Measurements from ENCODE around the gene HYAL3. TPM values are rescaled to one million over a fixed set of nuclear protein-coding genes. Genes with fewer than 3 reads are reported as not detected.

HYAL3 gene
- total and polyA plus RNA-seq, 2 experiments from 2014 or later, result 2.4 to 7.1 TPM

DNA sequence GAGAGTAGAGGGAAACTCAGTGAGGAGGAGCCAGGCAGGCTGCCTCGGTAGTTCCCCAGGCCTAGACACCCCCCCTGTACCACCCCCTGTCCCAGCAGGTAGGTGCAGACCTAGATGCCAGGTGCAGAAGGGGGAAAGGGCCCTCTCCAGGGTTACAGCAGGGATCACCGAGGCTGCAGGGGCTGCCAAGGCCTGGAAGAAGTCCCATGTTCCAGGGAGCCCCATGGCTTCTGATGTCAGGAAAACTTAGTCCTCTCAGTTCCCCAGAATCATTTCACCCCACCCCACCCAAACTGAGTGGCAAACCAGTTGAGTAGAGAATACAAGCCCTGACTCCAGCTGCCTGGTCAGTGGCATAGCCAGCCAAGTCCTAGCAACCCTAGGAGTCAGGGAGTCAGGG lies 37.7 kb downstream of the HYAL3 start (continued):
- TF ChIP-seq, protein P1, sequence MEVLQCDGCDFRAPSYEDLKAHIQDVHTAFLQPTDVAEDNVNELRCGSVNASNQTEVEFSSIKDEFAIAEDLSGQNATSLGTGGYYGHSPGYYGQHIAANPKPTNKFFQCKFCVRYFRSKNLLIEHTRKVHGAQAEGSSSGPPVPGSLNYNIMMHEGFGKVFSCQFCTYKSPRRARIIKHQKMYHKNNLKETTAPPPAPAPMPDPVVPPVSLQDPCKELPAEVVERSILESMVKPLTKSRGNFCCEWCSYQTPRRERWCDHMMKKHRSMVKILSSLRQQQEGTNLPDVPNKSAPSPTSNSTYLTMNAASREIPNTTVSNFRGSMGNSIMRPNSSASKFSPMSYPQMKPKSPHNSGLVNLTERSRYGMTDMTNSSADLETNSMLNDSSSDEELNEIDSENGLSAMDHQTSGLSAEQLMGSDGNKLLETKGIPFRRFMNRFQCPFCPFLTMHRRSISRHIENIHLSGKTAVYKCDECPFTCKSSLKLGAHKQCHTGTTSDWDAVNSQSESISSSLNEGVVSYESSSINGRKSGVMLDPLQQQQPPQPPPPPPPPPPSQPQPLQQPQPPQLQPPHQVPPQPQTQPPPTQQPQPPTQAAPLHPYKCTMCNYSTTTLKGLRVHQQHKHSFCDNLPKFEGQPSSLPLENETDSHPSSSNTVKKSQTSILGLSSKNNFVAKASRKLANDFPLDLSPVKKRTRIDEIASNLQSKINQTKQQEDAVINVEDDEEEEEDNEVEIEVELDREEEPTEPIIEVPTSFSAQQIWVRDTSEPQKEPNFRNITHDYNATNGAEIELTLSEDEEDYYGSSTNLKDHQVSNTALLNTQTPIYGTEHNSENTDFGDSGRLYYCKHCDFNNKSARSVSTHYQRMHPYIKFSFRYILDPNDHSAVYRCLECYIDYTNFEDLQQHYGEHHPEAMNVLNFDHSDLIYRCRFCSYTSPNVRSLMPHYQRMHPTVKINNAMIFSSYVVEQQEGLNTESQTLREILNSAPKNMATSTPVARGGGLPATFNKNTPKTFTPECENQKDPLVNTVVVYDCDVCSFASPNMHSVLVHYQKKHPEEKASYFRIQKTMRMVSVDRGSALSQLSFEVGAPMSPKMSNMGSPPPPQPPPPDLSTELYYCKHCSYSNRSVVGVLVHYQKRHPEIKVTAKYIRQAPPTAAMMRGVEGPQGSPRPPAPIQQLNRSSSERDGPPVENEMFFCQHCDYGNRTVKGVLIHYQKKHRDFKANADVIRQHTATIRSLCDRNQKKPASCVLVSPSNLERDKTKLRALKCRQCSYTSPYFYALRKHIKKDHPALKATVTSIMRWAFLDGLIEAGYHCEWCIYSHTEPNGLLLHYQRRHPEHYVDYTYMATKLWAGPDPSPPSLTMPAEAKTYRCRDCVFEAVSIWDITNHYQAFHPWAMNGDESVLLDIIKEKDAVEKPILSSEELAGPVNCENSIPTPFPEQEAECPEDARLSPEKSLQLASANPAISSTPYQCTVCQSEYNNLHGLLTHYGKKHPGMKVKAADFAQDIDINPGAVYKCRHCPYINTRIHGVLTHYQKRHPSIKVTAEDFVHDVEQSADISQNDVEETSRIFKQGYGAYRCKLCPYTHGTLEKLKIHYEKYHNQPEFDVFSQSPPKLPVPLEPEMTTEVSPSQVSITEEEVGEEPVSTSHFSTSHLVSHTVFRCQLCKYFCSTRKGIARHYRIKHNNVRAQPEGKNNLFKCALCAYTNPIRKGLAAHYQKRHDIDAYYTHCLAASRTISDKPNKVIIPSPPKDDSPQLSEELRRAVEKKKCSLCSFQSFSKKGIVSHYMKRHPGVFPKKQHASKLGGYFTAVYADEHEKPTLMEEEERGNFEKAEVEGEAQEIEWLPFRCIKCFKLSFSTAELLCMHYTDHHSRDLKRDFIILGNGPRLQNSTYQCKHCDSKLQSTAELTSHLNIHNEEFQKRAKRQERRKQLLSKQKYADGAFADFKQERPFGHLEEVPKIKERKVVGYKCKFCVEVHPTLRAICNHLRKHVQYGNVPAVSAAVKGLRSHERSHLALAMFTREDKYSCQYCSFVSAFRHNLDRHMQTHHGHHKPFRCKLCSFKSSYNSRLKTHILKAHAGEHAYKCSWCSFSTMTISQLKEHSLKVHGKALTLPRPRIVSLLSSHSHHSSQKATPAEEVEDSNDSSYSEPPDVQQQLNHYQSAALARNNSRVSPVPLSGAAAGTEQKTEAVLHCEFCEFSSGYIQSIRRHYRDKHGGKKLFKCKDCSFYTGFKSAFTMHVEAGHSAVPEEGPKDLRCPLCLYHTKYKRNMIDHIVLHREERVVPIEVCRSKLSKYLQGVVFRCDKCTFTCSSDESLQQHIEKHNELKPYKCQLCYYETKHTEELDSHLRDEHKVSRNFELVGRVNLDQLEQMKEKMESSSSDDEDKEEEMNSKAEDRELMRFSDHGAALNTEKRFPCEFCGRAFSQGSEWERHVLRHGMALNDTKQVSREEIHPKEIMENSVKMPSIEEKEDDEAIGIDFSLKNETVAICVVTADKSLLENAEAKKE (CRISPR knock-in tag; IDR thresholded peaks at IDR 0.05), result no peak

DNA sequence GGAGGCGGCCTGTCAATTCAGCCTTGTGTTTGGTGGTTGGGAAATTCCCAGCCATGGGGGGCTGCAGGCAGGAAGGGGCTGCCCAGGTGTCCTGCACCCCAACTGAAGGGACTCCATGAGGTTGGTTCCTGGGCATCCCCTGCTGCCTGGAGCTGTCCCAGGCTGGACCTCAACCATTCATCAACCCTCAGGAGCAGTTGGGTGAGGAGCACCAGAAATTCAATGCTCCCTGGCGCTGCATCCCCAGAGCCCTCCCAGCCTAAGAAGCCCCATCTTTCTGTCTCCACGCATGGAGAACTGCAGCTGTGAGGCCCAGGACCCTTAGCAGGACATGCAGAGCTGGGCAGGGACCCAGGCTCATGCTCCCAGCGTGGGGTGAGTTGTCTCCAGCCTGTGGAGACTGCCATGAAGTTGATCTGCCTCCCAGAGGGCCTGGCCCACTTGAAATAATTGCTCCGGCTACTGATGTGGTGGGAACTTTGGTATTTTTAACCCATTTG lies 38.2 kb downstream of the HYAL3 start:
- Mint-ChIP-seq H3K36me3 (ENCODE audit: low read depth) (peaks cover 37% of the 10 kb centered on the region), H3K27ac (no peak overlapping the region; the same call in 1 of the 2 replicates), H3K4me3 (peak overlapping the region; percentile 70), H3K27me3 (ENCODE audit: insufficient read depth, low read depth, poor library complexity) (peaks cover 27% of the 10 kb centered on the region), H3K4me1 (peaks cover 43% of the 10 kb centered on the region), H3K9me3 (no peaks in the 10 kb centered on the region)
- H3F3A ChIP-seq (replicated peaks; ENCODE audit: low read depth), result peaks cover 33% of the 10 kb centered on the region
- ATAC-seq (no peak), DNase-seq (ENCODE audit: low spot score) (no peak)
- no peaks in the 10 kb centered on the region for H3K79me2 ChIP-seq (replicated peaks; ENCODE audit: insufficient read depth)
- H4K20me1 ChIP-seq (replicated peaks; ENCODE audit: insufficient read depth), result no peaks in the 10 kb centered on the region; the same call in 1 of the 2 replicates
- peak overlapping the region; percentile 77 for H3K4me3 ChIP-seq
- H3K4me1 ChIP-seq (ENCODE audit: insufficient read depth), result peaks cover 30% of the 10 kb centered on the region
- no peaks in the 10 kb centered on the region for H3K9me2 ChIP-seq (ENCODE audit: insufficient read depth)
- peak overlapping the region; percentile 83 for H3K4me2 ChIP-seq
- no peak overlapping the region for H3K27ac ChIP-seq (ENCODE audit: low read depth)
- H3K27me3 ChIP-seq (ENCODE audit: insufficient read depth), result no peaks in the 10 kb centered on the region
- H2AFZ ChIP-seq, result no peak overlapping the region
- H3K36me3 ChIP-seq (ENCODE audit: insufficient read depth), result peaks cover 14% of the 10 kb centered on the region
- TF ChIP-seq, protein P2, sequence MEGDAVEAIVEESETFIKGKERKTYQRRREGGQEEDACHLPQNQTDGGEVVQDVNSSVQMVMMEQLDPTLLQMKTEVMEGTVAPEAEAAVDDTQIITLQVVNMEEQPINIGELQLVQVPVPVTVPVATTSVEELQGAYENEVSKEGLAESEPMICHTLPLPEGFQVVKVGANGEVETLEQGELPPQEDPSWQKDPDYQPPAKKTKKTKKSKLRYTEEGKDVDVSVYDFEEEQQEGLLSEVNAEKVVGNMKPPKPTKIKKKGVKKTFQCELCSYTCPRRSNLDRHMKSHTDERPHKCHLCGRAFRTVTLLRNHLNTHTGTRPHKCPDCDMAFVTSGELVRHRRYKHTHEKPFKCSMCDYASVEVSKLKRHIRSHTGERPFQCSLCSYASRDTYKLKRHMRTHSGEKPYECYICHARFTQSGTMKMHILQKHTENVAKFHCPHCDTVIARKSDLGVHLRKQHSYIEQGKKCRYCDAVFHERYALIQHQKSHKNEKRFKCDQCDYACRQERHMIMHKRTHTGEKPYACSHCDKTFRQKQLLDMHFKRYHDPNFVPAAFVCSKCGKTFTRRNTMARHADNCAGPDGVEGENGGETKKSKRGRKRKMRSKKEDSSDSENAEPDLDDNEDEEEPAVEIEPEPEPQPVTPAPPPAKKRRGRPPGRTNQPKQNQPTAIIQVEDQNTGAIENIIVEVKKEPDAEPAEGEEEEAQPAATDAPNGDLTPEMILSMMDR (conservative IDR thresholded peaks at IDR 0.05; ENCODE audit: low read depth in 2 of 2), result no peak
- TF ChIP-seq, protein P1 (CRISPR knock-in tag; IDR thresholded peaks at IDR 0.05), result no peak
- TF ChIP-seq ZNF114 (CRISPR knock-in tag; IDR thresholded peaks at IDR 0.05) (no peak), JUNB (IDR thresholded peaks at IDR 0.05; ENCODE audit: unreplicated experiment) (no peak), EZH2 (IDR thresholded peaks at IDR 0.05; ENCODE audit: low read depth, unreplicated experiment) (no peak), POLR2AphosphoS5 (IDR thresholded peaks at IDR 0.05; ENCODE audit: low read depth) (no peak), NANOG (IDR thresholded peaks at IDR 0.05; ENCODE audit: borderline replicate concordance) (no peak)

All from GM23338 (cell line).